Brain microvascular endothelial cell (primary cell): ENCODE measurements around the gene IGFBP7.

ENCODE experiments used
- DNase-seq: peaks from one replicate; pipeline ENCODE4 v3.0.0-alpha.2; 2020
- H3K27ac ChIP-seq: fragments of 250-450 bp; sonication (Bioruptor Pico); 2 replicates; pipeline ENCODE4 v1.5.1; 2020; ENCODE audit warnings: mild to moderate bottlenecking, moderate library complexity
- H3K27me3 ChIP-seq: fragments of 250-450 bp; sonication (Bioruptor Pico); replicated peaks from 2 replicates; pipeline ENCODE4 v1.5.1; 2020; ENCODE audit warnings: mild to moderate bottlenecking
- H3K36me3 ChIP-seq: fragments of 250-450 bp; sonication (Bioruptor Pico); replicated peaks from 2 replicates; pipeline ENCODE4 v1.5.1; 2020; ENCODE audit warnings: mild to moderate bottlenecking
- H3K4me3 ChIP-seq: 2 replicates; pipeline ENCODE4 v1.5.1; 2011; ENCODE audit warnings: low read depth, mild to moderate bottlenecking, control low read depth, low read length, moderate library complexity
- in situ Hi-C: cut with HindIII; loops from 2 replicates; pipeline ENCODE4 v1.10.0; 2017; ENCODE audit warnings: low sequenced_read_pairs, low pct_ligation_motif_present
- TF ChIP-seq, protein P1 (sequence below): IDR thresholded peaks from 2 replicates; pipeline ENCODE4 v1.5.1; 2011; ENCODE audit warnings: low read depth, mild to moderate bottlenecking, moderate library complexity, low read length, control low read depth, inconsistent platforms; ENCODE audit errors: missing control alignments

The IGFBP7 gene, protein sequence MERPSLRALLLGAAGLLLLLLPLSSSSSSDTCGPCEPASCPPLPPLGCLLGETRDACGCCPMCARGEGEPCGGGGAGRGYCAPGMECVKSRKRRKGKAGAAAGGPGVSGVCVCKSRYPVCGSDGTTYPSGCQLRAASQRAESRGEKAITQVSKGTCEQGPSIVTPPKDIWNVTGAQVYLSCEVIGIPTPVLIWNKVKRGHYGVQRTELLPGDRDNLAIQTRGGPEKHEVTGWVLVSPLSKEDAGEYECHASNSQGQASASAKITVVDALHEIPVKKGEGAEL

DNA sequence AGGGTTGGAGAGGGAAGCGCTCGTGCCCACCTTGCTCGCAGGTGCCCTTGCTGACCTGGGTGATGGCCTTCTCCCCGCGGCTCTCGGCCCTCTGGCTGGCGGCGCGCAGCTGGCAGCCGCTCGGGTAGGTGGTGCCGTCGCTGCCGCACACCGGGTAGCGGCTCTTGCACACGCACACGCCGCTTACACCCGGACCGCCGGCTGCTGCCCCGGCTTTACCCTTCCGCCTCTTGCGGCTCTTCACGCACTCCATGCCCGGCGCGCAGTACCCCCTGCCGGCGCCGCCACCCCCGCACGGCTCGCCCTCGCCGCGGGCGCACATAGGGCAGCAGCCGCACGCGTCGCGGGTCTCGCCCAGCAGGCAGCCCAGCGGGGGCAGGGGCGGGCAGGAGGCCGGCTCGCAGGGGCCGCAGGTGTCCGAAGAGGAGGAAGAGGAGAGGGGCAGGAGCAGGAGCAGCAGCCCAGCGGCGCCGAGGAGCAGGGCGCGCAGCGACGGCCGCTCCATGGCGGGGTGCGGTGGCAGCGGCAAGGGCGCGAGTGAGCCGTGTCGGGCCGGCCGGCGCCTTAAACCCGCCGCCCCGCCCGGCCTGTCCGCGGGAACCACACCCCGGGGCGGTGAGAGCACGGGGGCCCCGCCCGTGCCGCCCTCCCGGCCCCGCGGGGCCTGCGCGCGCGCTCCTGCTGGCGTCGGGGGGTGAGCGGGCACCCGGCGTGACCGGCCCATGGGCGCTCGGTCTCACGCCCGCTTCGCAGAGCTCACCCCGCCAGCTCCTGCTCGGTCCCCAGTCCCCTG, at the start of gene IGFBP7:
Gene IGFBP7 (minus strand): TSS at position 539 of the 793 bp plus-strand sequence. CDS start 34 bp downstream, at position 505.
- TF ChIP-seq, protein P1, sequence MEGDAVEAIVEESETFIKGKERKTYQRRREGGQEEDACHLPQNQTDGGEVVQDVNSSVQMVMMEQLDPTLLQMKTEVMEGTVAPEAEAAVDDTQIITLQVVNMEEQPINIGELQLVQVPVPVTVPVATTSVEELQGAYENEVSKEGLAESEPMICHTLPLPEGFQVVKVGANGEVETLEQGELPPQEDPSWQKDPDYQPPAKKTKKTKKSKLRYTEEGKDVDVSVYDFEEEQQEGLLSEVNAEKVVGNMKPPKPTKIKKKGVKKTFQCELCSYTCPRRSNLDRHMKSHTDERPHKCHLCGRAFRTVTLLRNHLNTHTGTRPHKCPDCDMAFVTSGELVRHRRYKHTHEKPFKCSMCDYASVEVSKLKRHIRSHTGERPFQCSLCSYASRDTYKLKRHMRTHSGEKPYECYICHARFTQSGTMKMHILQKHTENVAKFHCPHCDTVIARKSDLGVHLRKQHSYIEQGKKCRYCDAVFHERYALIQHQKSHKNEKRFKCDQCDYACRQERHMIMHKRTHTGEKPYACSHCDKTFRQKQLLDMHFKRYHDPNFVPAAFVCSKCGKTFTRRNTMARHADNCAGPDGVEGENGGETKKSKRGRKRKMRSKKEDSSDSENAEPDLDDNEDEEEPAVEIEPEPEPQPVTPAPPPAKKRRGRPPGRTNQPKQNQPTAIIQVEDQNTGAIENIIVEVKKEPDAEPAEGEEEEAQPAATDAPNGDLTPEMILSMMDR = no peak
- Histone ChIP-seq H3K27ac (peak within 1 kb of the TSS; percentile 88), H3K4me3 (peak within 1 kb of the TSS; percentile 93), H3K36me3 (peaks cover 35% of the 10 kb centered on the region), H3K27me3 (no peaks in the 10 kb centered on the region)
- in situ Hi-C loops = no loop called here
- no peak for DNase-seq

DNA sequence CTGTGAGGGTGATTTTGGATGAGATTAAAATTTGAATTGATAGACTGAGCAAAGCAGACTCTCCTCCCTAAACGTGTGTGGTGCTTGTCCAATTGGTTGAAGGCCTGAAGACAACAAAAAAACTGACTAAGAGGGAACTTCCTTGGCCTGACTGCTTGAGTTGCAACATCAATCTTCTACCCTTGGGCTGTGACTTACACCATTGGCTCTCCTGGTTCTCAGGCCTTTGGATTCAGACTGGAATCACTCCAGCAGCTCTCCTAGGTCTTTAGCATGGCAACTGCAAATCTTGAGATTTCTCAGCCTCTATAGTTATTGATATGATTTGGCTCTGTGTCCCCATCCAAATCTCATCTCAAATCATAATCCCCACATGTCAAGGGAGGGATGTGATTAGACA, 49.7 kb upstream of the IGFBP7 start:
- DNase-seq = no peak
- H3K36me3 ChIP-seq = no peaks in the 10 kb centered on the region
- H3K27ac ChIP-seq = no peak overlapping the region
- H3K4me3 ChIP-seq = no peak overlapping the region
- in situ Hi-C loops = no loop called here
- TF ChIP-seq, protein P1 = no peak
- H3K27me3 ChIP-seq = no peaks in the 10 kb centered on the region

DNA sequence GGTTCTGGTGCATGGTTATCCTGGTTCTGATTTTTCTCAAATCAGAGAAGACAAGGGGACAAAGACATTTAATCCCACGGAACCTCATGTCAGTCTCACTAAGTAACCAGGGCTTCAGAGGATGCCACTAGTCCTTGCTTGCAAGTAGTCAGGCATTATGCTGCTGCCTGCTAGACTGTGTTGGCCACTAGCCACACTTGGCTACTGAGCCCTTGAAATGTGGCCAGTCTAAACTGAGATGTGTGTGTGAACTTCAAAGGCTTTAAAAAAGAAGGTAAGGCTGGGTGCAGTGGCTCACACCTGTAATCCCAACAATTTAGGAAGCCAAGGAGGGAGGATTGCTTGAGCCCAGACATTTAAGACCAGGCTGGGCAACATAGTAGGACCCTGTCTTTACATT, 48.6 kb upstream of the IGFBP7 start:
- Histone ChIP-seq H3K4me3 (no peak overlapping the region), H3K27me3 (no peaks in the 10 kb centered on the region), H3K36me3 (no peaks in the 10 kb centered on the region), H3K27ac (no peak overlapping the region)
- in situ Hi-C loops = no loop called here
- no peak for DNase-seq
- TF ChIP-seq, protein P1 = no peak

DNA sequence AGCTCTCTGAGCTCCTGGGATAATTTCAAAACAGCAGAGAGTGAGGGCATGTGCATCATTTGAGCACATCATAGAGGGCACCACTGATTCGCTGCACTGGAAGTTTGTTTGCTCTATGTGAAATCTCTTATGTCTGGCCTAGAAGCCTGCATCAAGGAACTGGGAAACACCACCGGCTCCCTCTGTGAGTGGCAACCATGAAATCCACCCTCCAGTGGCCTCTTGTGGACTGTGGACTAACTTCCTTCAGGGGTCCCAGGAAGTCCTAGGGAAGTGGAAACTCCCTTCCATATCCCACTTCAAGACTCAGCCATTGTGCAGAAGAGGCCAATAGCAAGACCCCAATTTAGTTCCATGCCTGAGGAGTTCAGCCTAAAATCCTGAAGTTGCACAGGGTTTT, 48.0 kb upstream of the IGFBP7 start:
- no peak for DNase-seq
- Histone ChIP-seq H3K4me3 (no peak overlapping the region), H3K27me3 (no peaks in the 10 kb centered on the region), H3K27ac (no peak overlapping the region), H3K36me3 (no peaks in the 10 kb centered on the region)
- in situ Hi-C loops = no loop called here
- TF ChIP-seq, protein P1 = peak; percentile 43

DNA sequence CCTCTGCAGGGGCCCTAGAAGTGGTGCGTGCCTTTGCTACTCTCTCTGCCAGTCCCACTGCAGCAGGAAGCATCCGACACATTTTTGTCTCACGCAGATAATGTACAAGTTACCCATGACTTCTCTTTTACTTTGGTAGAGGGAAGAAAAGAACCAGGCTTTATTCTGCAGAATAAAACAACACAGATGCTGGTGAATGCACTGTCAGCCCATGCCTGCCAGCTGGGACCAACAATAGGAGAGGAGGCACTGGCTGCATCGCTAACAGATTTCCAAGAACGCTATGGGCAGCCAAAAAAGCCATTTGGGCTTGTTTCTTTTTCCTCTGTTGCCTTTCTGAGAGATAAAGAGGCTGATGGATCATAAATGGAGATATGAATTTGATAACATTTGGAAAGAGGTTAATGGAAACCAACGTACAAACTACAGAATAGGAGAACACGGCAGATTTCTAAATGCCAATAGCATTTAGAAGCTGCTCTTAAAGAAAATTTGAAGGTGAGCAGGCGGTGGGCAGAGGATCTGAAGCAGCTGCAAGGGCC, 47.5 kb upstream of the IGFBP7 start:
- TF ChIP-seq, protein P1 = no peak
- Histone ChIP-seq H3K27ac (no peak overlapping the region), H3K4me3 (no peak overlapping the region), H3K27me3 (no peaks in the 10 kb centered on the region), H3K36me3 (no peaks in the 10 kb centered on the region)
- no peak for DNase-seq
- in situ Hi-C loops = no loop called here
